ENCODE results near the gene ZNF536. TPM values are rescaled to one million over a fixed set of nuclear protein-coding genes. Genes with fewer than 3 reads are reported as not detected.

ZNF536 gene
- total and polyA plus RNA-seq, 10 of the 15 experiments (the other 5 are each of a cell fraction or from before 2014, with no cell fraction given): not detected

GRCh38 chr19:30459859-30460258 is 87.7 kb downstream of the ZNF536 start (continued):
- TF ChIP-seq HSF1 (IDR thresholded peaks at IDR 0.05; ENCODE audit: low read depth, low read length): no peak
- TF ChIP-seq, protein P1, sequence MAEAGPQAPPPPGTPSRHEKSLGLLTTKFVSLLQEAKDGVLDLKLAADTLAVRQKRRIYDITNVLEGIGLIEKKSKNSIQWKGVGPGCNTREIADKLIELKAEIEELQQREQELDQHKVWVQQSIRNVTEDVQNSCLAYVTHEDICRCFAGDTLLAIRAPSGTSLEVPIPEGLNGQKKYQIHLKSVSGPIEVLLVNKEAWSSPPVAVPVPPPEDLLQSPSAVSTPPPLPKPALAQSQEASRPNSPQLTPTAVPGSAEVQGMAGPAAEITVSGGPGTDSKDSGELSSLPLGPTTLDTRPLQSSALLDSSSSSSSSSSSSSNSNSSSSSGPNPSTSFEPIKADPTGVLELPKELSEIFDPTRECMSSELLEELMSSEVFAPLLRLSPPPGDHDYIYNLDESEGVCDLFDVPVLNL (IDR thresholded peaks at IDR 0.05; ENCODE audit: low read depth, low read length): no peak
- no peak for TF ChIP-seq MAX (IDR thresholded peaks at IDR 0.05; ENCODE audit: low read depth, low read length)
- TF ChIP-seq ETV6 (conservative IDR thresholded peaks at IDR 0.05 in 1 of 2, IDR thresholded peaks at IDR 0.05 in 1 of 2; ENCODE audit: borderline replicate concordance in 1 of 2, low read depth in 1 of 2): no peak
- TF ChIP-seq REST (IDR thresholded peaks at IDR 0.05; ENCODE audit: low read depth, low read length): no peak
- TF ChIP-seq BMI1 (IDR thresholded peaks at IDR 0.05; ENCODE audit: borderline replicate concordance): no peak
- no peak for TF ChIP-seq YBX1 (IDR thresholded peaks at IDR 0.05)
- TF ChIP-seq POLR2AphosphoS2 (IDR thresholded peaks at IDR 0.05; ENCODE audit: low read depth, low read length): no peak
- no peak for TF ChIP-seq BCL11A (IDR thresholded peaks at IDR 0.05; ENCODE audit: low read depth, low read length)
- TF ChIP-seq, protein P2, sequence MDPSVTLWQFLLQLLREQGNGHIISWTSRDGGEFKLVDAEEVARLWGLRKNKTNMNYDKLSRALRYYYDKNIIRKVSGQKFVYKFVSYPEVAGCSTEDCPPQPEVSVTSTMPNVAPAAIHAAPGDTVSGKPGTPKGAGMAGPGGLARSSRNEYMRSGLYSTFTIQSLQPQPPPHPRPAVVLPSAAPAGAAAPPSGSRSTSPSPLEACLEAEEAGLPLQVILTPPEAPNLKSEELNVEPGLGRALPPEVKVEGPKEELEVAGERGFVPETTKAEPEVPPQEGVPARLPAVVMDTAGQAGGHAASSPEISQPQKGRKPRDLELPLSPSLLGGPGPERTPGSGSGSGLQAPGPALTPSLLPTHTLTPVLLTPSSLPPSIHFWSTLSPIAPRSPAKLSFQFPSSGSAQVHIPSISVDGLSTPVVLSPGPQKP (IDR thresholded peaks at IDR 0.05; ENCODE audit: low read depth, low read length): no peak
- TF ChIP-seq TARDBP (IDR thresholded peaks at IDR 0.05; ENCODE audit: borderline replicate concordance): no peak
- TF ChIP-seq MEF2B (IDR thresholded peaks at IDR 0.05; ENCODE audit: partially characterized antibody, poor library complexity, severe bottlenecking): no peak
- TF ChIP-seq ZBED1 (IDR thresholded peaks at IDR 0.05; ENCODE audit: borderline replicate concordance): no peak
